GM19463 (cell line): ENCODE results near the gene PIN1.
"Not testable (repeated sequence)": the region's sequence is repeated elsewhere in the genome, so short reads cannot be mapped to it uniquely, and the experiment has no call there.

Source experiments
- ATAC-seq: cut with Tn5 transposase; IDR thresholded peaks from one replicate; pipeline ENCODE4 v1.9.1; 2021; ENCODE audit warnings: mild to moderate bottlenecking, moderate library complexity; ENCODE audit not compliant: unreplicated experiment

The PIN1 gene

DNA sequence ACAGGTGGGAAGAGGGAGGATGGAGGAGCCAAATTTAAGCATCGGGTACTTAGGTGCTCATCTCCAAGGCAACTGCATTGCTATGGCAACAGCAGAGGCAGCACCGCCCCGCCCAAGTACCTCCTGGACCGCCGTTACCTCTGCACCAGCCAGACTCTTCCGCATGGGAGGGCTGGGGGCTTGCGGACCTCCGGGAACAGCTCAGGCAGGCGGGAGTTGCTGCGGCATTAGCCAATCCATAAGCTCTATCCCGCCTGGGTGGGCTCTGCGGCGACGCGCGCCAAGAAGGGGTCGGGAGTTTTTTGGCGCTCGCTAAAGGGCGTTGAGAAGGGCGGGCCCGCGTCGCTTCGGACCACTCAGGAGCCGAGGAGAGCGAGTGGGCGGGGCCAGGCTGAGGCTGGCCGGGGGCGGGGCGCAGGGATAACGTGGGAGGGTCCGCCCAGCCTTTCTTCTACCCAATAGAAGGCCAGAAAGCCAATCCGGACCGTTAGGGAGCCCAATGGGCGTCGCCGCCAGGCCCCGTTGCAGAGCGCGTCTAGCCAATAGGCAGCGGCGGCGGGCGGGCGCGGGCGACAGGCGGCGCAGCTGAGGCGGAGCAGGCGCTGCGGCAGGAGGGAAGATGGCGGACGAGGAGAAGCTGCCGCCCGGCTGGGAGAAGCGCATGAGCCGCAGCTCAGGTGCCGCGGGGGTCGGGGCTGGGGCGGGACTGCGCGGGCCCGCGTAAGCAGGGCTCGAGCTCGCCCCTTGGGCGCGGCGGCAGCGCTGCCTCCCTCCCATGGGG, at the start of gene PIN1:
PIN1 (plus strand) TSS at position 593 of the 781 bp plus-strand sequence; CDS start at position 620, 27 bp downstream.
- ATAC-seq = peak; percentile 97

DNA sequence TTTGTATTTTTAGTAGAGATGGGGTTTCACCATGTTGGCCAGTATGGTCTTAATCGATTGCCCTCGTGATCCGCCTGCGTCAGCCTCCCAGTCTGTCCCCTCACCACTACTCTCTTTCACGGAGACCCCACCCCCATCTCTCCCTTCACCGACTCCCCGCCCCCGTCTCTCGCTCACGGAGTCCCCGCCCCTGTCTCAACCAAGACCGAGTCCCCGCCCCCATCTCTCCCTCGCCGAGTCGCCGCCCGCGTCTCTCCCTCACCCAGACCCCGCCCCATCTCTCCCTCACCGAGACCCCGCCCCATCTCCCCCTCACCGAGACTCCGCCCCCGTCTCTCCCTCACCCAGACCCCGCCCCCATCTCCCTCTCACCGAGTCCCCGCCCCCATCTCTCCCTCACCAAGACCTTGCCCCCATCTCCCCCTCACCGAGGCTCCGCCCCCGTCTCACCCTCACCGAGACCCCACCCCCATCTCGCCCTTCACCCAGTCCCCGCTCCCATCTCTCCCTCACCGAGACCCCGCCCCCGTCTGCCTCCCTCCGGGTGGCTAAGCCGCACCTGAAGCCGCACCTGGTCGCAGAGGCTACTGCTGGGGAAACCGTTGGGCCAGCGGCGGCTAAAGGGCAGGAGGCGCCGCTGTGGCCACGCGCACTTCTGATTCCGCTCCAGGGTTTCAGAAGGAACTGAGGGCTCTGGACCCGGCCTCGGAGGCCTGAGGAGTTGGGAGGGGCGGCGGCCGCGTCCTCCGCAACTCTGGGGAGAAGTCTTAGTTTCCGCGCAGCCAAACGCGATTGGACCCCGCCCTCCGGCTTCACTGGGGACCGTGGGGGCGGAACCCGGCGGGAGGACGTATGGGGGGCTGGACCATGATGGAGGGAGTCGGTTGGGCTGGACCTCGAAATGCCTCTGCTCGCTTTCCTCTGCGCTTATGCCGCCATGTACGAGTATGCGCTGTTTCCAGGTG, 49.5 kb upstream of the PIN1 start:
- ATAC-seq = peak; percentile 72

DNA sequence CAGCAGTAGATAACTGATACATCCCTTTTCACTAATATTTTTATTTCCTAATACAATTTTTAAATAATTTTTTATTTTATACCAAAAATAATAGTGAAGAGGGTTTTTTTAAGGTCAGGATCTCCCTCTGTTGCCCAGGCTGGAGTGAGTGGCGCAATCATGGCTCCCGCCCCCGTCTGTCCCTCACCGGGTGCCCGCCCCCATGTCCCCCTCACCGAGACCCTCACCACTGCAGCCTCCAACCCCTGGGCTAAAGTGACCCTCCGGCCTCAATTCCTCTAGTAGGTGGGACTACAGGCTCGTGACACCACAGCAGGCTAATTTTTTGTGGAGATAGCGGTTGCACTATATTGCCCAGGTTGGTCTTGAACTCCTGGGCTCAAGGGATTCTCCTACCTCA, 48.8 kb upstream of the PIN1 start:
- no peak for ATAC-seq

DNA sequence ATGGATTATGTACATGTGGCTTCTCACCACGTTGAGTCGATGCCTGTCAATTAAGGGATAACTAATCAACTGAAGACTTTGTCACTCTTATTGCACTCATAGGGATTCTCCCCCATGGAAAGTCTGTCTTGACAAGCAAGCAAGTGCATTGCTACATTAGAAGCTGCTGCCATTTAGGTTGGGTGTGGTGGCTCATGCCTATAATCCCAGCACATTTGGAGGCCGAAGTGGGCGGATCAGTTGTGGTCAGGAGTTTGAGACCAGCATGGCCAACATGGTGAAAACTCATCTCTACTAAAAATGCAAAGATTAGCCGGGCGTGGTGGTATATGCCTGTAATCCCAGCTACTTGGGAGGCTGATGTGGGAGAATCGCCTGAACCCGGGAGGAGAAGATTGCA, 48.3 kb upstream of the PIN1 start:
- ATAC-seq = no peak

DNA sequence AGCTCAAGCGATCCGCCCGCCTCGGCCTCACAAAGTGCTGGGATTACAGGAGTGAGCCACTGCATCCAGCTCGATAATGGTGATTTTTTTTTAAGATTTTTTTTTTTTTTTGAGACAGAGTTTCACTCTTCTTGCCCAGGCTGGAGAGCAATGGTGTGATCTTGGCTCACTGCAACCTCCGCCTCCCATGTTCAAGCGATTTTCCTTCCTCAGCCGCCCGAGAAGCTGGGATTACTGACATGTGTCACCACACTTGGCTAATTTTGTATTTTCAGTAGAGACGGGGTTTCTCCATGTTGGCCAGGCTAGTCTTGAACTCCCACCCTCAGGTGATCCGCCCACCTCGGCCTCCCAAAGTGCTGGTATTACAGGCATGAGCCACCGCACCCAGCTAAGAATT, 46.5 kb upstream of the PIN1 start:
- not testable (repeated sequence) for ATAC-seq

DNA sequence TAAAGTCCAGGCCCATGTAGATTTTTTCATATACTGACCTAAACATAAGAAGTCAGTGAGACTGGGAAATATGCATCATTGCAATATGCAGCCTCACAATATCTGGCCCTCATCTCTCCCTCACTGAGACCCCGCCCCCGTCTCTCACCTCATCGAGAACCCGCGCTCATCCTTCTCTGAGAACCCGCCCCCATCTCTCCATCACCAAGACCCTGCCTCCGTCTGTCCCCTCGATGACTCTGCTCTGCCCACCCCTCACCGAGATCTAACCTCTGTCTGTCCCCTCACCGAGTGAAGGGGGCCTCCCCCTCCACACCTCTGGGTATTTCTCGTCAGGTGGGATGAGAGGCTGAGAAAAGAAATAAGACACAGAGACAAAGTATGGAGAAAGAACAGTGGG, 46.1 kb upstream of the PIN1 start:
- no peak for ATAC-seq

DNA sequence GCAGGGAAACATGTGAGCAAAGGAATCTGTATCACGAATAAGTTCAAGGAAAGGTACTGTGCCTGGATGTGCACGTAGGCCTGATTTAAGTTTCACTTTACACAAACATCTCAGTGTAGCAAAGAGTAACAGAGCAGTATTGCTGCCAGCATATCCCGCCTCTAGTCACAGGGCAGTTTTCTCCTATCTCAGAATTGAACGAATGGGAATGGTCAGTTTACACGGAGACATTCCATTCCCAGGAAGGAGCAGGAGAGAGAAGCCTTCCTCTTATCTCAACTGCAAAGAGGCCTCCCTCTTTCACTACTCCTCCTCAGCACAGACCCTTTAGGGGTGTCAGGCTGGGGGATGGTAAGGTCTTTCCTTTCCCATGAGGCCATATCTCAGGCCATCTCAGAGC, 45.5 kb upstream of the PIN1 start:
- ATAC-seq = not testable (repeated sequence)

DNA sequence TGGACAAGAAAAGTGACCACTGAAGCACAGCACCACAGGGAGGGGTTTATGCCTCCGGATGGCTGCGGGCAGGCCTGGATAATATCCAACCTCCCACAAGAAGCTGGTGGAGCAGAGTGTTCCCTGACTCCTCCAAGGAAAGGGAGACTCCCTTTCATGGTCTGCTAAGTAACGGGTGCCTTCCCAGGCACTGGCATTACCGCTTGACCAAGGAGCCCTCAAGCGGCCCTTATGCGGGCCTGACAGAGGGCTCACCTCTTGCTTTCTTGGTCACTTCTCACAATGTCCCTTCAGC, 44.1 kb upstream of the PIN1 start:
- ATAC-seq = not testable (repeated sequence)

DNA sequence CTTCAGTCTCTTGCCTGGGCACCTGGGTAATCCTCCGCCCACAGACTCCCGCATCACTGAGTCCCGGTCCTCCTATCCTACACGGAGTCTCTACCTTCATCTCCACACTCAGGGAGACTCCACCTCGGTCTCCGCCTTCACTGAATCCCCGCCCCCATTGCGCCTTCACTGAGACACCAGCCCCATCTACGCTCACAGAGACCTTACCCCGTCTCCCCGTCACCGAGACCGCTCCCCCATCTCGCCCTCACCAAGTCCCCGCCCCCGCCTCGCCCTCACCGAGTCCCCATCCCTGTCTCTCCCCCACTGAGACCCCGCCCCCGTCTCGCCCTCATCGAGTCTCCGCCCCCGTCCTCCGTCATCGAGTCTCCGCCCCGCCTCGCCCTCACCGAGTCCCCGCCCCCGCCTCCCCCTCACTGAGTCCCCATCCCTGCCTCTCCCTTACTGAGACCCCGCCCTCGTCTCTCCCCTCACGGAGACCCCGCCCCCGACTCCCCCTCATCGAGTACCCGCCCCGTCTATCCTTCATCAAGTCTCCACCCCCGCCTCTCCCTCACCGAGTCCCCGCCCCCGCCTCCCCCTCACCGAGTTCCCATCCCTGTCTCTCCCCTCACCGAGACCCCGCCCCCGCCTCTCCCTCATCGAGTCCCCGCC, 43.4 kb upstream of the PIN1 start:
- no peak for ATAC-seq

DNA sequence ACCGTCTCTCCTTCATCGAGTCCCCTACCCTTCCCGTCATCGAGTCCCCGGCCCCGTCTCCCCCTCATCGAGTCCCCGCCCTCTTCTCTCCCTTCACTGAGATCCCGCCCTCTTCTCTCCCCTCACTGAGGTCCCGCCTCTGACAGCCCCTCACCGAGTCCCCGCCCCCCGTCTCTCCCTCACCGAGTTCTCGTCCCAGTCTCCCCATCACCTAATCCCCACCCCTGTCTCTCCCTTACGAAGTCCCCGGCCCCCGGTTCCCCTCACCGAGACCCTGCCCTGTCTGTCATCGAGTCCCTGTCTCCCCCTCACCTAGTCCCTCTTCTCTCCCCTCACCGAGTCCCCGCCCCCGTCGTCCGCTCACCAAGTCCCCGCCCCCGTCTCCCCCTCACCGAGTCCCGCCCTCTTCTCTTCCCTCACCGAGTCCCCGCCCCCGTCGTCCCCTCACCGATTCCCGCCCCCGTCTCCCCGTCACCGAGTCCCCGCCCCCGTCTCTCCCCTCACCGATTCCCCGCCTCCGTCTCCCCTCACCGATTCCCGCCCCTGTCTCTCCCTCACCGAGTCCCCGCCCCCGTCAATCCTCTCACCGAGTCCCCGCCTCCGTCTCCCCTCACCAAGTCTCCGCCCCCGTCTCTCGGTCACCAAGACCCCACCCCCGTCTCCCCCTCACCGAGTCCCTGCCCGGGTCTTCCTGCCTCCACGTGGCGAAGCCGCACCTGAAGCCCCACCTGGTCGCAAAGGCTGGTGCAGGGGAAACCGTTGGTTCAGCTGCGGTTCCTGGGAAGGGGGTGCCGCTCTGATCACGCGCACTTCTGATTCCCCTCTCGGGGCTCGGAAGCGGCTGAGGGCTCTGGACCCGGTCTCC, 42.7 kb upstream of the PIN1 start:
- no peak for ATAC-seq

DNA sequence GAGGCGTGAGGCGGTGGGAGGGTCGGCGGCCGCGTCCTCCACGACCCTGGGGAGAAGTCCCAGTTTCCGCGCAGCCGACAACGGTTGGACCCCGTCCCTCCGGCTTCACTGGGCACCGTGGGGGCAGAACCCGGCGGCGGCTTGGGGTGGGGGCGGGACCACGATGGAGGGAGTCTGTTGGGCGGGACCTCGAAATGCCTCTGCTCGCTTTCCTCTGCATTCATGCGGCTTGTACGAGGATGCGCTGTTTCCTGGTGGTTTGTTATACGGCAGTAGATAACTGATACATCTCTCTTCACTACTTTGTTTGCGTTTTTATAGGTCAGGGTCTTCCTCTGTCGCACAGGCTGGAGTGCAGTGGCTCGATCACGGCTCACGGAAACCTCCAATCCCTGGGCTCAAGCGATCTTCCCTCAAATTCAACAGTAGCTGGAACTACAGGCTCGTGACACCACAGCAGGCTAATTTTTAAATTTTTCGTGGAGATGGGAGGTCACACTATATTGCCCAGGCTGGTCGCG, 42.0 kb upstream of the PIN1 start:
- ATAC-seq = no peak

DNA sequence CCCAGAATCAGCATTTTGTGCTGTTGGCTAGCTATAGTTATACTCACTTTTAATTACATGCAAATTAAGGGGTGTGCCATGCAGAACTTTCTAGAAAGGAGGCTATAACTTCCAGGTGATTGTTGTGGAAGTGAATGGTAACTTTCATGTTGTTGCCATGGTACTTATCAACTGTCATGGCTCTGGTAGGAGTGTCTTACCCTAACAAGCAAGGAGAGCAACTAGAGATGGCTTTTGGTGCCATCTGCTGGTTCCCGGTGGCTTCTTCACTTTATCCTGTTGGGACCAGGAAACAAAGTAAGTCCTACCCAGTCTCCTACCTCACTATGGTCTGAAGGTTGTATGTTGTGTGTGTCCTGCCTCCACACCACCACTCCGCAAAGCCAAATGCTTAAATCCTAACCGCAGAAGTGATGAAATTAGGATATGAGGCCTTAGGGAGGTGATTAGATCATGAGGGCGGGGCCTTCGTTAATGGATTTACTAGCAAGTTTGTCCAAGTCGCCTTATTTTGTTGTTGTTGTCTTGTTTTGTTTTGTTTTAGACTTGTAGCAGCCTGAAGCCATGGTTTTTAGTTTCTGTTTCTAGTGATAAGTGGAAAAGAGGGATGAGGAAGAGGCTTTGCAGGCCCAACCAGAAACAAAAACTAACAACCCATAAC, 38.9 kb upstream of the PIN1 start:
- ATAC-seq = peak; percentile 53

DNA sequence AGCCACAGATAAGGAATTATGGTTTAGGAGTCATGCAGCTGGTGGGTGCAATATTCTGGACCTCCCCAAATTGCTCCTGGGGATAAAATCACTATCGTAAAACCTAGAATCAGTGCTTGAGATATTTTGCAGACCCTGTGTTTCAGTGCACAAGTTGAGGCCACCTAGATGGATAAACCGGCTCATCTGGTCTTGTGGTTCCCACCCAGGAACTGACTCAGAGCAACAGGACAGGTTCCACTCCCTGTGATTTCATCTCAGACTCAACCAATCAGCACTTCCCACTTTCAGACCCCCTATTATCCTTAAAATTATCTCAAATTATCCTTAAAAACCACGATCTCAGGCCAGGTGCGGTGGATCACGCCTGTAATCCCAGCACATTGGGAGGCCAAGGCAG, 37.2 kb upstream of the PIN1 start:
- no peak for ATAC-seq

DNA sequence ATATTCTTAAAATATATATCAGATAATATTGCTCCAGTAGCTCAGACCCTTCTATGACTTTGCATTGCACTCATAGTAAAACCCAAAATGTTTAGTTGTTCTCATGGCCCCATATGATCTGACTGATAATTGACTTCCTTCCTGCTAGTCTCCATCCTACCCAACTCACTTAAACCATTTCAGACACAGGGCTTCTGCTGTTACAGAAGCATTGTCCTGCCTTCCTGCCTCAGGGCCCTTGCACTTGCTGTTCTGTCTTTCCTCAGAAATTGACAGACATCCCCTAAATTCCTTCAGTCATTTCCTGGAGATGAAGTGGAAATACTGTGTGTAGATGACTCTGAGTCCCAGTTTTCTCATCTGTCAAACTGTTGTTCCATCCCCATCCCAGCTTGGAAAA, 36.0 kb upstream of the PIN1 start:
- no peak for ATAC-seq

DNA sequence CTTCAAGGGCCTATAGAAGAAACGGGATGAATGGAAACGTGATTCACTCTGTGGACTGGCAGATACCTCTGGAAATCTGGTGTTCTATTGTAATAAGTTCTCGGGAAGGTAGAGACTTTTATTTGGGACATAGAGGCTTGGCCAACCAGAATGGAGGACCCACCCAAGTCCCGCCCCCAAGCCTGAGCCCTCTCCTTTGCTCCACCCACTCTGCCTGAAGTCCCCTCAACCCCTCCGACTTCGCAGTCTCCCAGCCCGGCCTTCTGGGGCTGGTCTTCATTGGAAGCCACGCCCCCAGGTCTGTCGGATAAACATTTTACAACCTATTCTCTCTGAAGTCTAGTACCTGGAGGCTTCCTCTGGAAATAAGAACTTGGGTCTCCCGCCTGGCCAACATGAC, 33.1 kb upstream of the PIN1 start:
- ATAC-seq = no peak

DNA sequence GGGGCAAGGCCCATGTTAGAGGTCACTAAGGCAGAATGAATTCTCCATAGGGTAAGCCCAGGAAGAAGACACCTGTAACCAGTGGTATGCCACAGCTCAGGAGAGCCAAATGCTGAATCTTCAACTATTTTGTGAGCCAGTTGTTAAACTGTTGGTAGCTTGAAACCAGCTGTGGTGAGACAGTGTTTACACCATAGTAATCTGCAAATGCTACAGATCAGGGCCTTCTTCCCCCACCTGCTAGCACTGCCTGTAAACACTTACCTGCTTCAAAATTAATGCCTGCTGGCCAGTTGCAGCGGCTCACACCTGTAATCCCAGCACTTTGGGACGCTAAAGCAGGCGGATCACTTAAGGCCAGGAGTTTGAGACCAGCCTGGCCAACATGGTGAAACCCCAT, 28.3 kb upstream of the PIN1 start:
- ATAC-seq = no peak

DNA sequence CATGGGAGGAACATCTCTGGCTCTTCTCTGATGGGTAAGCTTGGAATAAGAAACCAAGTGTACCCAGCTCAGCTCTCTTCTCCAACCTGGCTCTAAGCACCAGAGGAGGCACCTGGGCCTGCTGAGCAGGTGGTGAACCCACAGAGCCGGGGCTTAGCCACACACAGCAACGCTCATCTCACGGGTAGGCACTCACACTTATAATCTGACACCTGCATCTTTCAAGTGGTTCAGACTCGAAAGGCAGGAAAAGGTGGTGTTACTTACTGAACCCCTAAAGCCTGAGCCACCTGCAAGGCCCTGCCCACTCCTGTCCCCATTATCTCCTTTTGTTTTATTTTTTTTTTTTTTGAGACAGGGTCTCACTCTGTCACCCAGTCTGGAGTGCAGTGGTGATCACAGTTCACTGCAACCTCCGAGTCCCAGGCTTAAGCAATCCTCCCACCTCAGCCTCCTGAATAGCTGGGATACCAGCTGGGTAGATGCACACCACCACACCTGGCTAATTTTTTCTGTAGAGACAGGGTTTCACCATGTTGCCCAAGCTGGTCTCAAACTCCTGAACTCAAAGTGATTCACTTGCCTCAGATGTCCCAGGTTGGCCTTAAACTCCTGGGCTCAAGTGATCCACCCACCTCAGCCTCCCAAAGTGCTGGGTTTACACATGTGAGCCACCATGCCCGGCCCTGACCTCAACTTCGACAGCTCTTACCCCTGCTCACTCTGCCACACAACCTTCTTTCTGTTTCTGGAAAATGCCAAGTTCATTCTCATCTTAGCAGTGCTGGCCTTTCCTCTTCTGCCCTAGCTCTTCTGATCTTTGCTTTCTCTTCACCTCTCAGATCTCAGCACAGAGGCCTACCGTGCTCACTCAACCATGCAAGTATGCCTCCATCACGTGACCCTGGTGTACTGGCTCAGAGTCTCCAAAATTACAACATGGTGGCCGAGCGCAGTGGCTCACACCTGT, 26.0 kb upstream of the PIN1 start:
- no peak for ATAC-seq

DNA sequence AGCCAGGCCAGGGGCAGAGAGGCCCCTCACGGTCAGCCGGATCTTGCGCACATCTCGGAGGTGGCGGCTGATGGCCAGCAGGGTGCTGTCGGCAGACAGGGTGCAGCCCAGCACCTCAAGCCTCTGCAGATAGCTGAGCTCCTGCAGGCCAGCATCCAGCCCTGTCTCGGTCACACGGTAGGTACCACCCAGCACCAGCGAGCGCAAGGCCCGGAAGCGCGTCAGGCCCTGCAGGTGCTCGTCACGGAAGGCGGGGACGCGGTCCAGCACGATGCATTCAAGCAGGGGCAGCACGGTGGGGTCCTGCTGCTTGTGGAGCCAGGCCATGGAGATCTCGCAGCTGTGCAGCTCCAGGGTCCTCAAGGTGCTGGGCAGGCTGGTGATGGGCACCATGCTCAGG, 24.0 kb upstream of the PIN1 start:
- no peak for ATAC-seq
